BJ (cell line): ENCODE results near the gene ZNF865. TPM values are rescaled to one million over a fixed set of nuclear protein-coding genes. Genes with fewer than 3 reads are reported as not detected.

Source experiments
- CTCF ChIA-PET: fragments of 350-600 bp; formaldehyde crosslinking; extraction: SDS; loops from one replicate; lab custom pipeline; 2021; ENCODE audit warnings: antibody characterized with exemption, inconsistent platforms; lab: Yijun Ruan, JAX
- POLR2A ChIA-PET: fragments of 300-600 bp; sonication (Branson Sonifier 250); formaldehyde crosslinking; extraction: SDS; loops from one replicate; lab custom pipeline; 2021; ENCODE audit warnings: antibody characterized with exemption; lab: Charles Lee
- DNase-seq: peaks from one replicate; pipeline ENCODE4 v3.0.0-alpha.2; 2011; ENCODE audit warnings: low read depth
- H3K27me3 ChIP-seq: 2 replicates; pipeline ENCODE4 v1.6.0; 2011; ENCODE audit warnings: low read length; ENCODE audit not compliant: control insufficient read depth, insufficient read depth
- H3K36me3 ChIP-seq: 2 replicates; pipeline ENCODE4 v1.5.1; 2011; ENCODE audit warnings: low read length; ENCODE audit not compliant: control insufficient read depth, insufficient read depth
- H3K4me3 ChIP-seq: 2 replicates; pipeline ENCODE4 v1.5.1; 2011; ENCODE audit warnings: low read depth, mild to moderate bottlenecking, control low read depth, low read length
- CTCF ChIP-seq: IDR thresholded peaks from 2 replicates; pipeline ENCODE4 v1.5.1; 2011; ENCODE audit warnings: low read depth, mild to moderate bottlenecking, control low read depth, inconsistent platforms, low read length, moderate library complexity; ENCODE audit not compliant: insufficient read depth
- polyA plus RNA-seq: library from polyadenylated mRNA; depleted of rRNA; stranded (reverse); fragments of >200 nt; gene quantifications from 2 replicates; pipeline ENCODE4 v1.2.3, GENCODE V29; 2011

The ZNF865 gene
- polyA plus RNA-seq, 1 experiment: 1.4 TPM

GRCh38 chr19:55611983-55612645 lies 6.7 kb downstream of the ZNF865 start:
- peaks cover 18% of the 10 kb centered on the region for H3K36me3 ChIP-seq
- H3K27me3 ChIP-seq: no peaks in the 10 kb centered on the region
- H3K4me3 ChIP-seq: no peak overlapping the region
- TF ChIP-seq CTCF: no peak
- POLR2A ChIA-PET: no interaction called here
- CTCF ChIA-PET: interaction anchor here (1.2 kb wide), 1 partner anchor 20 kb away, joined by 3 read pairs; no protein-coding TSS in a partner anchor
- no peak for DNase-seq

- Histone ChIP-seq H3K4me3 (no peak overlapping the region), H3K27me3 (no peaks in the 10 kb centered on the region), H3K36me3 (peaks cover 21% of the 10 kb centered on the region)
- ChIA-PET POLR2A (no interaction called here), CTCF (no interaction called here)
- TF ChIP-seq CTCF: no peak
- no peak for DNase-seq
Observed at GRCh38 chr19:55613396-55613795, 7.9 kb downstream of the ZNF865 start.

GRCh38 chr19:55613930-55614710 lies 8.7 kb downstream of the ZNF865 start:
- CTCF ChIA-PET: interaction anchor here (1.0 kb wide), 1 partner anchor 18 kb away, joined by 3 read pairs; no protein-coding TSS in a partner anchor
- H3K4me3 ChIP-seq: no peak overlapping the region
- H3K36me3 ChIP-seq: peaks cover 21% of the 10 kb centered on the region
- no peak for TF ChIP-seq CTCF
- POLR2A ChIA-PET: no interaction called here
- no peak for DNase-seq
- no peaks in the 10 kb centered on the region for H3K27me3 ChIP-seq

- TF ChIP-seq CTCF: no peak
- Histone ChIP-seq H3K36me3 (peaks cover 21% of the 10 kb centered on the region), H3K4me3 (no peak overlapping the region), H3K27me3 (no peaks in the 10 kb centered on the region)
- ChIA-PET POLR2A (no interaction called here), CTCF (interaction anchor here (1.0 kb wide), 1 partner anchor 18 kb away, joined by 3 read pairs; no protein-coding TSS in a partner anchor)
- no peak for DNase-seq
Observed at GRCh38 chr19:55614711-55615542, 9.5 kb downstream of the ZNF865 start.
